Stimulated activated CD4-positive, alpha-beta T cell treated with anti-CD3 and anti-CD28 coated beads, Interleukin-4, amount 100 ng/mL, for 48 hours (primary cell): Measurements from ENCODE around the gene GPR32.
"Not testable (repeated sequence)": the region's sequence is repeated elsewhere in the genome, so short reads cannot be mapped to it uniquely, and the experiment has no call there.

Experiments
- DNase-seq, 2 donors: peaks; one replicate each; pipeline ENCODE4 v3.0.0-alpha.2; 2020; ENCODE audit warnings: low read depth in 2 of 2

The GPR32 gene

GRCh38 chr19:50747141-50747540 lies 23.1 kb upstream of the GPR32 start:
- DNase-seq: not testable (repeated sequence)

GRCh38 chr19:50749490-50749889 lies 20.8 kb upstream of the GPR32 start:
- DNase-seq: no peak

GRCh38 chr19:50750010-50750409 lies 20.3 kb upstream of the GPR32 start:
- no peak for DNase-seq

- no peak for DNase-seq
Observed at GRCh38 chr19:50753879-50754278, 16.4 kb upstream of the GPR32 start.

- DNase-seq: not testable (repeated sequence)
Observed at GRCh38 chr19:50756244-50756643, 14.0 kb upstream of the GPR32 start.

- DNase-seq: not testable (repeated sequence)
Observed at GRCh38 chr19:50757624-50758023, 12.6 kb upstream of the GPR32 start.

GRCh38 chr19:50759076-50759475 lies 11.2 kb upstream of the GPR32 start:
- DNase-seq: not testable (repeated sequence)

GRCh38 chr19:50759886-50760285 lies 10.4 kb upstream of the GPR32 start:
- no peak for DNase-seq

GRCh38 chr19:50761501-50761900 lies 8.8 kb upstream of the GPR32 start:
- DNase-seq: not testable (repeated sequence)

- not testable (repeated sequence) for DNase-seq
Observed at GRCh38 chr19:50763521-50763920, 6.7 kb upstream of the GPR32 start.

GRCh38 chr19:50764409-50764808 lies 5.9 kb upstream of the GPR32 start:
- no peak for DNase-seq

GRCh38 chr19:50766746-50767145 lies 3.5 kb upstream of the GPR32 start:
- not testable (repeated sequence) for DNase-seq

GRCh38 chr19:50767263-50767662 lies 3.0 kb upstream of the GPR32 start:
- DNase-seq: not testable (repeated sequence)

GRCh38 chr19:50768277-50768676 lies 2.0 kb upstream of the GPR32 start:
- no peak for DNase-seq

GRCh38 chr19:50770888-50771287 lies 624 bp downstream of the GPR32 start:
- DNase-seq: no peak

GRCh38 chr19:50772476-50772875 lies 2.2 kb downstream of the GPR32 start:
- no peak for DNase-seq

GRCh38 chr19:50772912-50773311 lies 2.6 kb downstream of the GPR32 start:
- DNase-seq: not testable (repeated sequence)

- DNase-seq: not testable (repeated sequence)
Observed at GRCh38 chr19:50773454-50773853, 3.2 kb downstream of the GPR32 start.

GRCh38 chr19:50776131-50776530 lies 5.9 kb downstream of the GPR32 start:
- DNase-seq: no peak

- no peak for DNase-seq
Observed at GRCh38 chr19:50777261-50777660, 7.0 kb downstream of the GPR32 start.

- DNase-seq: no peak
Observed at GRCh38 chr19:50777830-50778303, 7.6 kb downstream of the GPR32 start.

GRCh38 chr19:50778906-50779430 lies 8.7 kb downstream of the GPR32 start:
- DNase-seq: no peak

GRCh38 chr19:50779504-50780457 lies 9.5 kb downstream of the GPR32 start:
- DNase-seq: no peak
